BJ (cell line): ENCODE results near the gene TAOK2. TPM values are rescaled to one million over a fixed set of nuclear protein-coding genes. Genes with fewer than 3 reads are reported as not detected.

Source experiments
- CTCF ChIA-PET: fragments of 350-600 bp; formaldehyde crosslinking; extraction: SDS; loops from one replicate; lab custom pipeline; 2021; ENCODE audit warnings: antibody characterized with exemption, inconsistent platforms; lab: Yijun Ruan, JAX
- POLR2A ChIA-PET: fragments of 300-600 bp; sonication (Branson Sonifier 250); formaldehyde crosslinking; extraction: SDS; loops from one replicate; lab custom pipeline; 2021; ENCODE audit warnings: antibody characterized with exemption; lab: Charles Lee
- DNase-seq: peaks from one replicate; pipeline ENCODE4 v3.0.0-alpha.2; 2011; ENCODE audit warnings: low read depth
- H3K27me3 ChIP-seq: 2 replicates; pipeline ENCODE4 v1.6.0; 2011; ENCODE audit warnings: low read length; ENCODE audit not compliant: control insufficient read depth, insufficient read depth
- H3K36me3 ChIP-seq: 2 replicates; pipeline ENCODE4 v1.5.1; 2011; ENCODE audit warnings: low read length; ENCODE audit not compliant: control insufficient read depth, insufficient read depth
- H3K4me3 ChIP-seq: 2 replicates; pipeline ENCODE4 v1.5.1; 2011; ENCODE audit warnings: low read depth, mild to moderate bottlenecking, control low read depth, low read length
- polyA plus RNA-seq: library from polyadenylated mRNA; depleted of rRNA; stranded (reverse); fragments of >200 nt; gene quantifications from 2 replicates; pipeline ENCODE4 v1.2.3, GENCODE V29; 2011
- TF ChIP-seq, protein P1 (sequence below): IDR thresholded peaks from 2 replicates; pipeline ENCODE4 v1.5.1; 2011; ENCODE audit warnings: low read depth, mild to moderate bottlenecking, control low read depth, inconsistent platforms, low read length, moderate library complexity; ENCODE audit not compliant: insufficient read depth

Gene TAOK2
- polyA plus RNA-seq, 1 experiment = 24.3 TPM

GRCh38 chr16:29982560-29983419 lies 9.1 kb downstream of the TAOK2 start:
- POLR2A ChIA-PET = no interaction called here
- Histone ChIP-seq H3K4me3 (no peak overlapping the region), H3K36me3 (peaks cover 74% of the 10 kb centered on the region), H3K27me3 (no peaks in the 10 kb centered on the region)
- DNase-seq = no peak
- TF ChIP-seq, protein P1, sequence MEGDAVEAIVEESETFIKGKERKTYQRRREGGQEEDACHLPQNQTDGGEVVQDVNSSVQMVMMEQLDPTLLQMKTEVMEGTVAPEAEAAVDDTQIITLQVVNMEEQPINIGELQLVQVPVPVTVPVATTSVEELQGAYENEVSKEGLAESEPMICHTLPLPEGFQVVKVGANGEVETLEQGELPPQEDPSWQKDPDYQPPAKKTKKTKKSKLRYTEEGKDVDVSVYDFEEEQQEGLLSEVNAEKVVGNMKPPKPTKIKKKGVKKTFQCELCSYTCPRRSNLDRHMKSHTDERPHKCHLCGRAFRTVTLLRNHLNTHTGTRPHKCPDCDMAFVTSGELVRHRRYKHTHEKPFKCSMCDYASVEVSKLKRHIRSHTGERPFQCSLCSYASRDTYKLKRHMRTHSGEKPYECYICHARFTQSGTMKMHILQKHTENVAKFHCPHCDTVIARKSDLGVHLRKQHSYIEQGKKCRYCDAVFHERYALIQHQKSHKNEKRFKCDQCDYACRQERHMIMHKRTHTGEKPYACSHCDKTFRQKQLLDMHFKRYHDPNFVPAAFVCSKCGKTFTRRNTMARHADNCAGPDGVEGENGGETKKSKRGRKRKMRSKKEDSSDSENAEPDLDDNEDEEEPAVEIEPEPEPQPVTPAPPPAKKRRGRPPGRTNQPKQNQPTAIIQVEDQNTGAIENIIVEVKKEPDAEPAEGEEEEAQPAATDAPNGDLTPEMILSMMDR = no peak
- CTCF ChIA-PET = no interaction called here

GRCh38 chr16:29983420-29984136 lies 9.9 kb downstream of the TAOK2 start:
- POLR2A ChIA-PET = no interaction called here
- CTCF ChIA-PET = no interaction called here

DNA sequence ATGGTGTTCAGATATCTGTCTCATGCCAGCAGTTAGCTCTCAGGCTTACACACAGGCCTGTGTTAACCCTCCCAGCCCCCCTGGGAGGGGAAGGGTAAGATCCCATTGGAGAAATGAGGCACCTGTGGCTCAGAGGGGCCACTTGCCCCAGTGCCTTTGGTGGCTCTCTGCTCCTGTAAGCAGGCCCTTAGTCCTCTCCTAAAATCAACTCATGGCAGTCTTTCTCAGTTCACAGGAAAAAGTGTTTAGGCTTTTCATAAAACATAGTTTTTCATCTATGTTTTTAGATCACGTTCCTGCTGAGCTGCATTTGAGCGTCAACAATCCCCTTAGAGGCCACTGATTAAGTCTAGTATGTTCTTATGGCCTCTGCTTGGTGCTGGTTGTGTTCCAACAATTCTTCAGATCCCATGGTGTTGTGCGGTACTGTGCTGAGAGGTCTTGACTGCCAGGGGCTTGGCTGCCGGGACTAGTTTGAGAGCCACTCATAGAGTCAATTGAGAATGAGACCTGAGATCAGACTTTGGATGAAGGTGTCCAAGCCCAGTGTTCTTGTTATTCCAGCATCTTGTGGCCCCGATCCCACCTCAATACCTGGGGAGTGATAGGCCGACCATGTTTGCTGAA lies 10.6 kb downstream of the TAOK2 start:
- no peaks in the 10 kb centered on the region for H3K27me3 ChIP-seq
- peaks cover 73% of the 10 kb centered on the region for H3K36me3 ChIP-seq
- DNase-seq = no peak
- CTCF ChIA-PET = no interaction called here
- POLR2A ChIA-PET = no interaction called here
- TF ChIP-seq, protein P1 = no peak
- no peak overlapping the region for H3K4me3 ChIP-seq

More at GRCh38 chr16:29983420-29984136, 9.9 kb downstream of the TAOK2 start:
- Histone ChIP-seq H3K27me3 (no peaks in the 10 kb centered on the region), H3K36me3 (peaks cover 74% of the 10 kb centered on the region), H3K4me3 (no peak overlapping the region)
- TF ChIP-seq, protein P1 = no peak
- no peak for DNase-seq

DNA sequence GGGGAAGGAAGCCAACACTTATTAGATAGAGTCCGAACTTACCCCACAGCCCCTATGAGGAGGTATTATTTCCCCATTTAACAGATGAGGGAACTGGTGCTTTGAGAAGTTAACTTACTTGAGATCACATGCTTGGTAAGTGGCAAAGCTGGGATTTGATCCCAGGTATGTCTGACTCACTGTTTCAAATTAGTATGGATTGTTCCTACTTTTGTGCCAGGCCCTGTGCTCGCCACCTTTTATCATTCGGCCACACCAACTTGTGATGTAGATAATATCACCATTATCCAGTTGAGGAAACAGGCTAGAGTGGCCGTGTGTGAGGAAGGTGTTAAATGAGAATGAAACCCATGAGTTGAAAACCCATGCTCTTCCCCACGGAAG lies 11.1 kb downstream of the TAOK2 start:
- ChIA-PET CTCF (no interaction called here), POLR2A (no interaction called here)
- Histone ChIP-seq H3K4me3 (no peak overlapping the region), H3K36me3 (peaks cover 73% of the 10 kb centered on the region), H3K27me3 (no peaks in the 10 kb centered on the region)
- no peak for DNase-seq
- TF ChIP-seq, protein P1 = no peak
